HG03378 (cell line): Measurements from ENCODE around the gene FGR.

Source experiments
- ATAC-seq: cut with Tn5 transposase; IDR thresholded peaks from one replicate; pipeline ENCODE4 v1.9.1; 2021; ENCODE audit warnings: mild to moderate bottlenecking, moderate library complexity; ENCODE audit not compliant: unreplicated experiment

The FGR gene

DNA sequence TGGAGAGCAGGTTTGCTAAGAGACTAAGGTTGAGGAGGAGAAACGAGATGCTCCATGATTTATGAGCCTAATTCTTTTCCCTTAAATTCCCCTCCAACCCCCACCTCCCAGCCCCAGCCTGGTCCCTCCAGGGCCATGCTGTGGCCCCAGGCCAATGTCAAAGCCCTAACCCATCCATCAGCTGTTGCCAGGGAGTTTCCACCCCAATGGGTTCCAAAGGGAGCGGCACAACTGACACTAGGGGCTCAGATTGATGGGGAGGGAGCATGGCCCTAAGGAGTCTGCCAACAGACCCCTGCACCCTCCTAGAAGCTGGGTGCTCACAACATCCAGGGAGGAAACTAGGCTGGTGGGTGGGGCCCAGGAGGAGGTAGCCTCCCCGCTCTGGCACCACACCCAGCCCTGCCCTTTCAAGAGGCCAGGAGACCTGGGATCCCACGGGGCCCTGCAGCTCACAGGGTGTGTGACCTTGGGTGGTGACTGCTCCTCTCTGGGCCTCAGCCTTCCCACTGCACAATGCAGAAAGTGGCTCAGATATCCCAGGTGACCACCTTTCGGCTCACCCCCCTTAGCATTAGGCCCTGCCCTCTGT, 44.0 kb downstream of the FGR start:
- no peak for ATAC-seq

DNA sequence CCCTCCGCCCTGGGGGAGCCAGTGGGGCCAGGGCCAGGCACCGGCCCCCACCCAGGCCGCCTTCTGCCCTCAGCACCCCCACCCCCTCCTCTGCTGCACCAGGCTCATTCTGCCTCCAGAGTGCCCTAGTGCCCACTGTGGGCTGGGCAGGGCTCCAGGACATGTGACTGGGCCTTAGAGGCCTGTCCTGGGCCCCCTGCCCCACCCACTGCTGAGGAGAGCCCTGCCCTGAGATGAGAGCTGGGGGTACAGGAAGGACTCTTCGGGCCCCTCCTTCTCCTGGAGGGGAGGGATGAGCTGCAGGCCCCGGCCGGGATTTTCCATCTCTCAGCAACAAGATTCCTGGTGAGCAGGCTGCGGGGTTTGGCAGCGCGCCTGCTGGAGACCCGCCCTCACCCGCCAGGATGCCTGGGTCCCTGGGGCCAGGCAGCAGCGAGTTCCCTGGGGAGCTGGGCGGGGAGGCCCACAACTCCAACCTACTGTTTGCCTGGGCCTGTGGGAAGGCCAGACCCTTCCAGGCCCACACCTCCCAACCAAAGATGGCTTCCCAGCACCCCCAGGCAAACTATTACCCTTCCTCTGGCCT, 45.1 kb downstream of the FGR start:
- ATAC-seq, result no peak

DNA sequence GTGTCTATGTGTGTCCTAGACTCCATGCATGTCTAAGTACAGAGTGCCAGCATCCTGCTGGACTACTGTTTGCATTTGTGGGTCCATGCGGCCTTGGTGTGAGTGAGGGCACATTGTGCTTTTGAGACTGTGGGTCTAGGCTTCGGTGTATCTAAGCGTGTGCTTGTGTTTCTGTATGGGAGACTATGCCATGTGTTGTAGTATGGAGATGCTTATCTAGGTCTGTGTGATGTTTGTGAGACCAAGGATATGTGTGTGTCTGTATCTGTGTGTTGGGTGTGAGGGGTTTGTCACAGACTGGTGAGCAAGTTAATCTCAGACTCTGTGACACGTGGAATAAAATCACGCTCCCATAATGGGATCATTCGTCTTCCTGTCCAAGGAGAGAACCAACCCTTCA, 45.5 kb downstream of the FGR start:
- no peak for ATAC-seq

DNA sequence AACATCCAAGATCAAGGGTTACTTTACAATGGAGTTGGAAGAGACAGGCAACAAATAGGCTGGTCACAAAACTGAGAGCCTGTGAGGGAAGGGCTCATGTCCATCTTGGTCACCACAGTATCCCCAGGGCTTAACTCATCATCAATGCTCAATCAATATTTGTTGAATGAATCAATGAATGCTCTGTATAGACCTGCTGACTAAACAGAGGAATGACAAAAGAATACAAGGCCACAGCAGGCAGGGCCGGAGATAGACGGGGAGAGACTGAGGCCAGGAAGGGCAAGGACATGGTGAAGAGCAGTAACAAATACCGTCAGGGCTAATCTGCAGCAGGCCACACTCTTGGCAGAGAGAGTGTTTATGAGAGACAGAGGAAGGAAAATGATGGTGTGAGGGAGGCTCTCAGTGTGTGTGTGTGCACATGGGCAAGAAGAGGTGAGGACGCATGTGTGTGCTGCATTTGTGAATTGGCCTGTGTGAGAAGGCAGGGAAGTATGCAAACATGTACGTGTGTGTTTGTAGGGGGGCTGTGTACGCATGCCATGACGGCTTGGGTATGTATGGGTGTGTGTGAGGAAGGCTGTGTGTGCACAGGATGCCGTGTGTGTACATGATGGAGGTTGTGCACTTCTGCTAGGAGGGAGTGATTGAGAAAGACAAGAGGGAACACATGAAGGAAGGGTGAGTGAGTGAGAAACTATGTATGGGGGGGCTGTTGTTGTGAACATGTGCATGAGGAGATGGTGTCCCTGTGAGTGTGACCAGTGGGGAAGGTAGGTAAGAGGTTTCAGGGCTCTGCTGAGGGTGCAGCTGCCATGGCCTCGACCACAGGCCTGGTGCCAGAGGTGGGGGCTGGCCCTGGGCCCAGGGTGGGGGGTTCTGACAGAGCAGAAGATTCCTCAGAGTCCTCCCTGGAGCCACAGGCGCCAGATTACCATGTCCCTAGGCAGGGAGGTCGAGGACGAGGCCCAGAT, 46.4 kb downstream of the FGR start:
- no peak for ATAC-seq

DNA sequence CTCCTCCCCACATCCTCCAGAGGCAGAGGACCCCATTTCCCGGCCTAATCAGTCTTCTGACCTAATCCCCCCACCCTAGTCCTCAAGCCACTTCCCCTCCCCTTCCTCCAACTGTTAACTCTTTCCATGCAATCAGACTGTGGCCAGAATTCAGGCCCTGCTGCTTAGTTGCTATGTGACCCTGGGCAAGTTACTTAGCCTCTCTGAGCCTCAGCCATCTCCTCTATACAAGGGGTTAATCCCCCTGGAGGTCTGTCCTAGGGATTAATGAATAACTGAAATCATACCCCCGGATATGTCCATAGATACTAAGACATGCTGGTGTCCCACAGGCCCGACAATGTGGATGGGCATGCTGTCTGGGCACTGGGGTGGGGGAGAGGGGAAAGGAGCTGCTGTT, 49.3 kb downstream of the FGR start:
- no peak for ATAC-seq

DNA sequence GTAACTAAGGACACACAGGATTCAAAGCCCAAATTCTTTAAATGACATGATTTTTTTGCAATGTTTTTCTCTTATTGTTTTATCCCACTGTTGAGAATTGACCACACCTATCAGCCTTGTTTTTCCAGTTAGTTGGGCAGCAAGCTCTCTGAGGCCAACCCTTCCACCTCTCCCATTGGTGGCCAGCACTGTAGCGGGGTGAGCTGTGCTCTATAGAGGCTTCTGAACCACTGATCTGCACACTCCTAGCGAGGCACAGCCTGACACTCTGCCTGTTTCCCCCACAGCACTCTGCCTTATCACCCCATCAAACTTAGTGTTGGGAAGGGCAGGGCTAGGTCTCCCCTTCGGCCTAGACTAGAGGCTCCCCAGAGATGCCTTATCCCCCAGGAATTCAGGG, 50.5 kb downstream of the FGR start:
- no peak for ATAC-seq

DNA sequence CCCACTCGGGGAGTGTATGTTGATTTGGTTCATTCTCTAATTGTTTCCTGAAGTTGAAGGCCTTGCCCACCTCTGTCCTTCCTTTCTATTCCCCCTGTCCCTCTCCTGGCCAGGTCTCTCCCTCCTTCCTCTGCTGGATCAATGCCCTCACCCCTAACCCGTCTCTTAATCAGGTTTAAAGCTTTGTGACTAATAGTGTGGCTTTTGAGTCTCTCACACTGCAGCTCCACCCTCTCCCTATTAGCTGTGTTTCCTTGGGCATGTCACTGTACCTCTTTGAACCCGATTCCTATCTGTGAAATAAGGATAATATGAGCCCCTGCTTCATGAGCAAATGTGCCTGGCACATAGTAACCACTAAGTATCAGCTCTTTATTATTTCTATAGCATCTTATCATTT, 51.5 kb downstream of the FGR start:
- ATAC-seq, result no peak

DNA sequence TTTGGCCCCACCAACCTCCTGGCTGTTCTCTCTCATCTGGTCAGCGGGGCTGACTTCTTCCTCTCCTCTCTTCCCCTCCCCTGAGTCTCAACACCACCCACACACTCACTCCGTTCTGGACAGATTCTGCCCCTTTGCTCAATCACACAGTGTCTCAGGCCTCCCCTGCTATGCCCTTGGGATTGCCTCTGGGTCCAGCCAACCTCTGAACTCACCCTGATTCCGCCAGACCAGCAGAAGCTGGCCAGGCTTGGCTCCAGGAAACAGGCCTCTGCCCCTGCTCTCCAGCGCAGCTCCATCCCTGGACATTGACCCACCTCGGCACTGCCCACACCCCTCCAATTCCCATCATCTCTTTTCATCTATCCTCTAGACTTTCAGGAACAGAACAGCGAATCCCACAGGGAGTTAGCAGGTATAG, 53.2 kb downstream of the FGR start:
- ATAC-seq, result no peak

DNA sequence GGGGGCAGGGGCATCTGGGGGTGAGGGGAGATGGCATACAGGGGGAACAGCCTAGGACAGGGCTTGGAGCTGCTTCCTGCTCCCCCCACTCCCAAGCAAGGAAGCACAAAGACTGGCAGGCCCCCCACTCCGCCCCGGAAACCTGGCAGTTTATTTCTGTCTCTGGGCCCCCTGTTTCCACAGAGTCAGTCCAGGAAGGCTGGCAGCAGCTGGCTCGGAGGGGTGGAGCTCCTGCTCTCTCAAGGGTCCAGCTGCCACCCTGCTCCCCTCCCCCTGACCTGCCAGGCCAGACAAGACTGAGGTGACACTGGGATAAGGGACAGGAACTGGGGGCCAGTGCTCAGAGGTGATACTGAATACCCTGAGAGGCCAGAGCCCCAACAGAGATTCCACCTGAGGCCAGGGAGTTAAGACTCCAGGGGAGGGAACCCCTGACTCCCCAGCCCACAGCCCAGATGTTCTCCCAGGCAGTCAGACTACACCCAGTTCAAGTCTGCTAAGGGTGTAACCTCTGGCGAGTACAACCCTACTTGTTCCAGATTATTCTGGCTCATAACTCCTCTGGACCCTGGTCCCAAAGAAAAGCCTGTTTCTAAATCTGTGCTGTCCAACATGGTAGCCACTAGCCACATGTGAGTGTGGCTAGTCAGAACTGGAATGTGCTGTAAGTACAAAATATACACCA, 57.3 kb downstream of the FGR start:
- no peak for ATAC-seq

DNA sequence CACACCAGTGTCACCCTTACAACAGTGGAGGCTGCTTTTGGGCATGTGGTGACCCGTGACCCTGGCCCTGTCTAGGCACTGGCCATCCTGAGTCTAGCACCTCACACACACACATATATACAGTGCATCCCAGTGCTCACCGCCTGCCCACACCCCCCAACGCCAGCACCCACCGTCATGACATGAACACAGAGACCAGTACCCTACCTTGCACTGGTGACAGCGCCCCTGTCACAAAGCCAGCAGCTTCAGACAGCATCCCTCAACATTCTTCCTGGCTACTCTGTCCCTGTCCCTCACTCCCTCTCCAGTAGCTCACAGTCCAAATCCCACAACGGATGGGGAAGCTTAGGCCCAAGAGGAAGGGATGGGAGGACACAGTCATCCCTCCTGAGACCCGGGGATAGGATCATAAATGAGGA, 58.2 kb downstream of the FGR start:
- no peak for ATAC-seq

DNA sequence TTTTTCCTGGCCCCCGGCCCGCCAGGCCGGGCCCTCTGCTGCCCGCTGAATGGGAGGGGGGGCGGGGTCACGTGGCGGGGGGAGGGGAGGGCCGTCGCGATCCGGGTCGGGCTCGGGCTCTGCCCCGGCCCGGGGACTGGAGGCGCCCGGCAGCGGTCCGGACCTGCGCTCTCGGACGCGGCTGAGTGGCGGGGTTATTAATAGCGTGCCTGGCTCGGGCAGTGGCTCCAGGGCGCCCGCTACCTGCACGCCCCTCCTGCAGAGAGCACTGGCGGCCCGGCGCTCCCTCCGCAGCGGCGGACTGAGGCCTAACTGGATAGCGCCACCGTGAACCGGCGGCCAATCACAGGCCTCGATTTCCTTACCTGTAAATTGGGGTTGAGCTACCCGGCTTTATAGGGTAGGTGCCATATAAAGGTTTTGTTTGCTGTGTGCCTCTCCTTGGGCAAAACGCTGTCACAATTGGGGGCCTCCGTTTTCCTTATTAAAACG, 59.1 kb downstream of the FGR start:
- ATAC-seq, result no peak

DNA sequence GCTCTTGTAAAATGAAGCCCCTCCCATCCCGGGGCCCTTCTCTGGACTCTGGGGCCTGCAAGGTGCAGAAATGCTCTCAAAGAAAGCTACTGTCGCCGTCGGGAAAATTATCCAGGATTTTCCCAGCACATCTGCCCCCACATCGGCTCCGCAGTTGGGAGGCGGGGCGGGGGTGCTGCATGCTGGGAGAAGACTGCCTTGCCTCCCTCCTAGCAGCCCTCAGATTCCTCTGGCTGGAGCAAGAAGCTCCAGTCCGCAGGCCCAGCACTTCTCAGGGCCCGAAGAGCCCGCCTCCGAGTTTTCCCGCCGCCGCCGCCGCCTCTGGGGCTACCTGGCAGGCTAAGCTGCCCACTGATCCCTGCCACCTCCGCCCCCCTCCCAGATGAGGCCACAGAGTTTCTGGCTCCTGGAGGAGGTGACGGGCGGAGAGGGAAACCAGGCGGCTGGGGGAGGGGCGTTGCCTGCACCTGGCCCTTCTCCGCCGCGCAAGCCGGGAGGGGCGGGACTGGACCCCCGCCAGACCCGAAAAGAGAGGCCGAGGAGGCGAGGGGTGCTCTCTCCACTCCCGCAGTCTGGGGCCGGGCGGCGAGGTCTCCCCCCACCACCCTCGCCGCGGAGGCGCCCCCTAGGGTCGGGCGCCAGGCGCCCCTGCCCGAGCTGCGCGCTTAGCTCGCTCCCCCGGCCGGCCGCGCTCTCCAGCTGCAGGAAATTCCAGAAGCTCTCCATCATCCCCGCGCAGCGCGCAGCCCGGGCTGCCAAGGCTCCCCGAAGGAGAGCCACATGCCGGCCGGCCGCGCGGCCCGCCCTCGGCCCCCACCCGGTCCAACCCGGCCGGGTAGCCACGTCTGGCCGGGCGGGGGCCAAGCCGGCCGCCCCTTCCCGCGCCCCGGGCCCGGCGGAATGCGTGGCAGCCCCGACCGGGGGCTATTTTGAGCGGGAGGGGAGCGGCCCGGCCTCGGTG, 59.8 kb downstream of the FGR start:
- no peak for ATAC-seq

DNA sequence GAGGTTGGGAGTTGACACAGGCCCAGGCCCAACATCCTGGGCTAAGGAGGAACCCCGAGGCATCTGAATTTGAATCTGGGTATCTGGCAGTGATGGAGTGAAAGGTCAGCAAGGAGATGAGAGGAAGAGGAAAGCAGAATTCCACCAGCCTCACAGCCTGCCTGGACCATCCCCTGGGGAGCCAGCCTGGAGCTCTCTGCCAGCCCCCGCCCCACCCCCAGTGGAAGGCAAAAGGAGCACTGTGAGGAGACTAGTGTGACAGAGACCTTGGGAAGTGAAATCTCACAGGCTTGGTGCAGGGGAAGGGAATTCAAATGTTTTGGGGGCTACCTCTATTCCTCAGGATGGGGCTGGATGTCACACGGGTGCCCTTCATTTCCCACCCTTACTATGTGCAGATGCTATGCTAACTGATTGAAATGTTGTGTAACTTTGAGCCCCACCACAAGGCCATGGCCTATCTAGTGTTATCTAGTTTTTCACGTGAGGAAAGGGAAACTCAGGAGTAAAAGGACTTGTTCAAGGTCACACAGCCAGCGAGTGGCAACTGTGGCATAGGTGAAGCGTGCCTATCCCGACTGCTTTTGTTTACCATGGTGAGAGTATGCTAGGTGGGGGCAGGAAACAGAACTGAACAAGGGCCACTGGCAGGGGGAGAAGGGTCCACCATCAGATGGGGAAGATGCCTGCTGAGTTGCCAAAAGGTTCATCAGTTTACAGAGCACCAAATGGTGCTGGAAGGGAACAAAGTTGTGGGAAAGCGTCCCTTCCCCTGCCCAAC, 60.8 kb downstream of the FGR start:
- no peak for ATAC-seq

DNA sequence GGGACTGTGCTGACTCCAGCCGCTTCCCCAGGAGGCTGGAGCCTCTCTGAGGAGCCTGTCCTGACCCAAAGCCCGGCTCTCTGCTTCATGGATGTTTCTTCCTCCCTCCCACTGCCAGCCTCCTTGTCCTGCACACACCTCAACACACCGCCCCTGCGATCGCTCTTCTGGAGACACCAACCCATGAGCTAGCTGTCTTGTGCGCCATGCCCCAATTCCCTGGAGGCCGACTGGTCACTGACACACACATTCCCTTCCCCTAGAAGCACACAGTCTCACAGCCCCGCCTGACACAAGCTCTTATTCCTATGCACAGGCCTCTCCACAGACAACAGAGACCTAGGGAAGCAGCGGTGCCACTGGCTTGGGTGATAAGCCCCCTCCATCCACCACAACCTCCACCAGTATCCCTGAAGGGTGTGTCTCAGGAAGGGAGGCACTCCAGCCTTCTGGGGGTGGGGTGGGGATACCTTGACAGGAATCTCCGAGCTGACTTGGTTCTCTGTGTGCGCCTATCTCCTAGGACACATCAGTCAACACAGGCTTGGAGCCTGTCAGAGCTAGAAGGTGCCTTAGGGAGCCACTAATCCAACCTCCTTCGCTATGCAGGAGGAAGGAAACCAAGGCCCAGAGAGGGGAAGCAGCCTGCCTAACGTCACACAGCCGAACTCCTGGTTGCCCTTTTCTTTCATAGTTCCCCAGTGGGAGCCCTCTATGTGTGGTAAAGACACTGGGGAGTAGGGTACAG, 62.1 kb downstream of the FGR start:
- ATAC-seq, result no peak

DNA sequence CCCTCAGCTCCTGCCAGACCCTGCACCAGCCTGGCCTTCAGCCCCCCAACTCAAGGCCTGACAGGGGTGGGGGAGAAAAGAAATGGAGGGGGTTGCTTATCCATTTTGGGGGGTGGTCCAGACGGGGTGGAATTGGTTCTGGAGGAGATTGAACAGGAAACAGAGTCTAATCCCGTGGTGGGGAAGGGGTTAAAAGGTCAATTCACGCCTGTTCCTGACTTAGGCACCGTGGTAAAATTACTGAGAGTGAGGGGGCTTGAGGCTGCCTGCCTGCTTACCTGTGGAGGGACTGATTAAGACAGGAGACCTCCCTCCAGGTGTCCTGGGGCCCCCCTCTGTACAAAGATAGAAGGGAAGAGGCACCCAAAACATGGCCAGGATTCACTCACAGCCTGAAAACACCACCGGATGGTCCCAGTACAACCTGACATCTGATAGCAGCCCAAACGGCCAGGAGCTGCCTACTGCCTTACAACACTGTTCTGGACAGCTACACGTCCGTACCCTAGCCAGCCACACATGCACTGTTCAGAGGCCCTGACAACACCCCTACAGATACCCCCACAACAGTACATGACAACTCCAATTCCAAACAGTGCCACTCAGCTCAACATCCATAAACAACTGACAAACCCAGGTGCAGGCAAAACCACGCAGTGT, 62.8 kb downstream of the FGR start:
- ATAC-seq, result no peak

DNA sequence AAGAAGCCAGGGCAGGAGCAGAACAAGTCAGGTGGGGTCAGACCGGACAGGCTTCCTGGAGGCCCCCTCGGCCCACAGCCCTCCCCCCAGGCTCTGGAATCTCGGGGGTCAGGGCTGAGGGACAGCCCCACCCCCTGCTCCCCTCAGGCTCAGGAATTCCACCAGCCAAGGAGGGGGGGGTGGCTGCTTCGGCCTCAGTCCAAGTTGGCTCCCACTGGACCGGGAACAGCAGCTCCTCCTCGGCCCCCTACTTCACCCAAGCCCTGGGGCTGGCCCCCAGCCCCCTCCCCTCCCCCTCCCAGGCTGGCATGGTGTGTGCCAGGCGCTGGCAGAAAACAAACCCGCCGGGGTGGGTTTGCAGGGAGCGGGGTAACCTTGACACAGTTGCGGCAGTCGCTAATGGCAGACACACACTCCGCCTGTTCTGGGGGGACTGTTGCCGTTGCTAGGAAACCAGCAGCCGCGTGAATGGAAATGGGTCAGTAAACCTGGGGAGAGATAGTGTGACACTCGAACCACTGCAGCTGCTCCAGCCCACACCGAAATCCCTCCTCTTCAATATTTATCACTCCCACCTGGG, 63.5 kb downstream of the FGR start:
- no peak for ATAC-seq

DNA sequence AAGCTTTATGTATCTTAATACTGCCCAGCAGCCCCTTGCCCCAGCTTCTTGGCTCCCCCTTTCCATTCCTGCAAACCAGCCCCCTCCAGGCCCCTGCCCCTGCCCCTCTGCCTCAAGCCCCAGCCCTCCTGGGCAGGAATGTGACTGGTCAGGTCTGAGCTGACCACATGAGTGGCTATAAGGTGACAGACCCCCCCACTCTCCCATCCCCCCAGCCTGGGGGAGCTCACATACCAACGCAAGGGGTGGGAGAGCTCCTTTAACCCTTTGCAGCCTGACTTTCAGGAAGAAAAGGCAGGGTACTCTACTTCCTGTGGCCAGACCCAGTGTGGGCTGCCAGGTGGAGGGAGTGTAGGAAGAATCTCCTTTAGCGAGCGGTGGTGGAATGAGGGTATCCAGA, 64.2 kb downstream of the FGR start:
- no peak for ATAC-seq

DNA sequence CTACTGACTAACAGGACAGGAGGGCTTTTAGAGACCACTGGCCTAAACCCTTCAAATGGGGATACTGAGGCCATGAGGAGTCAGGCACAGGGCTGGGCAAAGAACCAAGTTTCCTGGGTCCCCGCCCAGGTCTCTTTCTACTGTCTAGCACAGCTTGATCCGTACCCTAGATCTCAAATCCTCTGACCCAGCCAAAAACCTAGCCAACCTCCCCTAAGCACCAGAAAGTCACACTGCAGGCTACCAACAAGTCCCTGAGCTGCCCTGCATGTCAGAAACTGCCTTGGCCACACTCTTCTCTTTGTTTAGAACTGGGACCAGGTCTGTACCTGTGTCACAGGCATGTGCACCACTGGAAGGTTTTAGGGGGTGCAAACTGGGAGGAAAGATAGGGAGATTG, 64.6 kb downstream of the FGR start:
- ATAC-seq, result no peak
